GM11168 (cell line): ENCODE results near the gene TBC1D8.

Experiments
- in situ Hi-C: fragments of 300-500 bp; cut with MboI; formaldehyde crosslinking; loops from one replicate; pipeline ENCODE4 v1.12.0; 2022; ENCODE audit warnings: low sequenced_read_pairs; ENCODE audit not compliant: unreplicated experiment

The TBC1D8 gene

DNA sequence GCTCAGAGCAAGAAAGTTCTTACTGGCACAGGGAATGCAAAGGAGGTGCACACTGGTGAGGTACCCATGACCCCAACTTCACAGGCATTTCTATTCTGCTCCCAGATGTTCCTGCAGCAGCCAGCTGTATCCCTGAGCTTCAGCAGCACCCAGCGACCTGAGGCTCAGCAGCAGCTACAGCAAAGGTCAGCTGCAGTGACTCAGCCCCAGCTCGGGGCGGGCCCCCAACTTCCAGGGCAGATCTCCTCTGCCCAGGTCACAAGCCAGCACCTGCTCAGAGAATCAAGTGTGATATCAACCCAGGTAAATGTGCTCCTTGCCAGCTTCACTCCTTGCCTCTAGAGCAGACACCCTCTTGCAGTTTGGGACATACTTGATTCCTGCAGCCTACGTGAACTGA lies 163.2 kb downstream of the TBC1D8 start:
- in situ Hi-C loops, result no loop called here

DNA sequence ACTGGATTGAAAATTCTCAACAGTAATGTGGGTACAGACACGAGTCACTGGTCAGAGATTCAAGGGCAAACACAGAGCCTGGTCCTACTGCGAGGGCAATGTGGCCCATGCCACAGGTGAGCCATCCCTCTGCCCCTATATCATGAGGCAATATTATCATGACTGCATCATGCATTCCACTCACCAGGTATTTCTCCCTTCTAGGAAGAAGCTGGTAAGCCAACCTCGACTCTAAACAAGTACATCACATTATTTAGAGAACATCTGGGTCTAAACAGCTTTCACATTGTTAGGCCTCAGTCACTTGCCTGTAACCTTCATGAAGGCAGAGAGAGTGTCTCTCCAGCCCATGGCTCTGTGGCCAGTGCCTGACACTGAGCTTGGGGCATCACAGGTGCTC lies 163.6 kb downstream of the TBC1D8 start:
- in situ Hi-C loops, result no loop called here

DNA sequence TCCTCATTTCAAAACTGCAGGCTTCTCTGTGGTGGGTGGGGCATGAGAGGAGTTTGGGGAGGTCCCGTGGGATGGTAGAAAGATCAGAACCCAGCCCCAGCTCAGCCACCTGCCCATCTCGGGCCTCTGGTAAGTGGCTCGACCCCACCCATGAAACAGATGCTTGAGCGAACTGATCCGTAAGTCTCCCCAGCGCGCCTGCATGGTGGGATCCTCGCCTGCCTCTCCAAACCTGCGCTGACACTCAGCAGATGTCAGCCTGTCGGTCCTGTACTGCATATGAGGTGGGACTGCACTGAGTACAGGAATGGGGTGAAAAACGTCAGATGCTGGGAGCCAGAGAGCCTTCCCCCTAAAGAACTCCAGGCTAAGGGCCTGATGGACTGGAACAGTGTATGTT lies 165.0 kb downstream of the TBC1D8 start:
- in situ Hi-C loops, result no loop called here

GRCh38 chr2:100984892-100985307 lies 166.3 kb downstream of the TBC1D8 start:
- in situ Hi-C loops, result no loop called here

DNA sequence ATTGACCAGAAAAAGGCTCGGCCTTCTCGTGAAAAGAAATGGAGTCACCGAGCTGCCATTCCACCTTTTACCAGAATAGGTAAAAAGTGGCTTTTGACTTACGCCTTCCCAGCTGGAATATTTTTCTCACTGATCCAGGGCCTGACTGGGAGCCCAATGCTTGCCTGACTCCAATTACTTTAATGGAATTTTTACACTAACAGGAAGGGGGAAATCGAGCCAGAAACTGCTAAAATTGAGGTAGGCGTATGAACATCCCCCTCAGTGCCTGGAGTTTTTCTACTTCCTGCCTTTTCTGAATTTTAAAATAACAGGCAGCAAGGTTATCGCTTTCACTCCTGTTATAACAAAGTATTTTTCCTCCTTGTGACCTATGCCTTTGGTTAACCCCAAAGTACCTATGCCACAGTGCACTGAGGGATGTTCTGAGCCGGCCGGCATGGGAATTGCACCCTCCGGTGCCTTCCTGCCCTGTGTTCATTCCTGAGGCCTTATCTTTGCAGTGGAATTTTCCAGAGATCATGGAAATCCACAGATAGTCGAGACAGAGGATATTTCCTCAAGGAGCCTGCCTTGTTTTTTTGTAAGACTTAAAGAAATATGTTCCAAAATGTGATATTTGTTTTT lies 167.4 kb downstream of the TBC1D8 start:
- in situ Hi-C loops, result no loop called here

- in situ Hi-C loops, result no loop called here
Measured at GRCh38 chr2:100983201-100983600, 168.0 kb downstream of the TBC1D8 start.

DNA sequence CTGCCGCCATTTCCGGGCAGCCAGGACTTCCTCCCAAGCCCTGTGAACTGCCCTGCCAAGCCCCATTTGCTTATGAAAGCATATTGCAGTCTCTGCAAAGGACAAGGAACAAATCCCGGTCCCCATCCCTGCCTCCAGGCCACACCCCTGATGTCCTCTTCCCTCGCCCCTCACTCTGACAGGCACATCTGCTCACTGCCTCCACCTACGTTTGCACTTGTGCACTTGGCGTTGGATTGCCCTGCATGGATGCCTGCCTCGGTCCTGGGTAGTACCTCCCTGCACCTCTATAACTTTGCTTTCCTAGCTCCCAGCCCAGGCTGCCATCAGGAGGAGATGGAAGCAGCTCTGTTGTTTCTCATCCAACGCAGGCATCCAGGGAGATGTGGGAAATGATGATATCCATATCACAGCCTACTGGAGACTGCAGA lies 168.7 kb downstream of the TBC1D8 start:
- in situ Hi-C loops, result no loop called here

GRCh38 chr2:100981011-100981410 lies 170.2 kb downstream of the TBC1D8 start:
- in situ Hi-C loops, result no loop called here

GRCh38 chr2:100980046-100980445 lies 171.1 kb downstream of the TBC1D8 start:
- in situ Hi-C loops, result no loop called here

GRCh38 chr2:100978582-100979191 lies 172.5 kb downstream of the TBC1D8 start:
- in situ Hi-C loops, result no loop called here

GRCh38 chr2:100977511-100977910 lies 173.7 kb downstream of the TBC1D8 start:
- in situ Hi-C loops, result no loop called here

GRCh38 chr2:100976645-100977391 lies 174.4 kb downstream of the TBC1D8 start:
- in situ Hi-C loops, result no loop called here

DNA sequence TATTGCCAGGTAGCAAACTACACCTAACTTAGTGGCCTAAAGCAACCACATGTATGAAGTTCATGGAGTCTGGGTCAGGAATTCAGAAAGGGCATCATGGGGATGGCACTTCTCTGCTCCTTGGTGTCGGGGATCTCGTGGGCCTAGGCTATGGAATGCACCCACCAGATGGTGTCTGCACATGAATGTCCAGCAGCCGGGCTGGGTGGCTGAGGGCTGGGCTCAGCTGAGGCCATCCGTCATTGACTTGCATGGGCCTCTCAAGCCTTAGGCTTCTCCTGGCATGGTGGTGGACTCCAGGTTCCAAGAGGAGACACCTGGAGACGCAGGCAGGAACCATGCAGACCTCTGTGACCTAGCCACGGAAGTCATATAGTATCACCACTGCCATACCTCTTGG lies 175.1 kb downstream of the TBC1D8 start:
- in situ Hi-C loops, result no loop called here

DNA sequence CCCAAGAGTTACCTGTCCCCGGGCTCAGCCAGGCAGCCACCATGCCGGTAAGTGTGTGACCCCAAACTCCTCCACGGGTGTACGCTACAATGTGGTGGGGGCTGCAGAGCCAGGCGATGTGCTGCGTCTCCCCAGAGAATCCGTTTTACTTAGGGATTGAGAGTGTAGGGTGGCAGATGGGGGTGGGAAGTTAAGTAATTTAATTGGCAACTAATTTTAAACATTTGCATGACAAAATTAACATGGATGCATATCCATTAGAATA lies 175.7 kb downstream of the TBC1D8 start:
- in situ Hi-C loops, result no loop called here

DNA sequence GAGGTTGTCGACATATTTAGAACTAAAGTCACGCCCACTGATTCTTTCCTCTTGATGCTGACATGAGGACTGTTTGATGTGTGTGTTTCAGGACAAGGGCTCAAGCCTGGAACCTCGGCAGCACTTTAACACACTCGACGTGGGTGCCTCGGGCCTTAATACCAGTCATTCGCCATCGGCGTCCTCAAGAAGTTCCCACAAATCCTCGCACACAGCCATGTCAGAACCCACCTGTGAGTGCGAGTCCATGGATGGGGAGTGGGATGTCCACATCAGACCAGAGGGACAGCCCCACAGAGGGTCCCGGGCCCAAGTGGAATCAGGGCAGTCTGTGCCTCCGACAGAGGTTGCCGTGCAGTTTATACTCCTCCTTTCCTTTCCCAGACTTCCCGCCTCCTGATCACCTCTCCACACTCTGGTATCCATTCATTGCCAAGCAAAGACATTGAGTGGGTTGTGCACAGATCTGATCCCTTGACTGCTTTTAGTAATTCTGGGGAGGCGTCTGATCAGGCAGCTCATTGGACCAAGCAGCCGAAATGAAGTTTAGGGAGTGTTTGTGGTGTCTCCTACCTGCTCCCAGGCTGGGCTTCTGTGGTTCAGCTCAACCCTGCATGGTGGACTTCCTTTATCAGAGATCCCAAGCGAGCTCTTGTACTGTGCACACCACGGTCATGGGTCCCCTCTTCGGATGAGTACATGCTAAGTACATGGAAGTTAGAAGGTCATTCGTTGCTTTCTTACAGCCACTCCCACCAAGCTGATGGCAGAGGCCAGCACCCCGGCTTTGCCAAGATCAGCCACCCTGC lies 176.3 kb downstream of the TBC1D8 start:
- in situ Hi-C loops, result no loop called here

GRCh38 chr2:100972452-100972851 lies 178.7 kb downstream of the TBC1D8 start:
- in situ Hi-C loops, result no loop called here

DNA sequence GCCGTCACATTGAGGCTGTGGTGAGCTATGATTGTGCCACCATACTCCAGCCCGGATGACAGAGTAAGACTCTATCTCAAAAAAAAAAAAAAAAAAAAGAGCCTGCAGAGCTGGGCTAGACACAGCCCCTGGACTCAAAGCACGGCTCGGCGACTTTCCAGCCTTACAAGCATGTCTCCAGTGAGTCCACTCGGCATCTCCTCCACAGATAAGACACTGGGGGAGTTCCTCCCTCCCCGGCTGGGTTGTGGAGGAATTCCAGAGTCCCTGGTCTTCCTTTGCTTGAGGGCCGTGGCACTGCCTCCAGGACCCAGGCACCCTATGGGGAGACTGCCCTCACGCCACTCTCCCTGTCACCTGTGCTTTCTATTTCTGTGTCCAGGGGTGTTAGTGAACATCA lies 180.0 kb downstream of the TBC1D8 start:
- in situ Hi-C loops, result no loop called here

DNA sequence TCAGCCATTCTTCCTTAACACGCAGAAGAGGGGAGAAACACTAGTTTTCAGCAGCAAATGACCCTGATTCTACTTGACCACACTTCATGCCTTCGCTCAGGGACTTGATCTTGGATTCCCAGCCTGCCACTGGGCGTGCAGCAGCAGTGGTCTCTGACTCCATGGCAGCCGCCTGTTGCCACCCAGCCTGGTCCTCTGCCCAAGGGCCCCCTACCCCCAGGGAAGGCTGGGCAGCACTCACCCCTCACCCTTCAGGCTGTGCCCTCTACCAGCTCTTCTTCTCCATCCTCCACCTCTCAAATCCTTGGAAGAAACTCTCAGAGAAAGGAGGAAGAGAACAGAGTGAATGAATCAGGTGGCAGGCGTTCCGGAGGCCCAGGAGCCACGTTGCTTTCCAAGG lies 181.2 kb downstream of the TBC1D8 start:
- in situ Hi-C loops, result no loop called here

DNA sequence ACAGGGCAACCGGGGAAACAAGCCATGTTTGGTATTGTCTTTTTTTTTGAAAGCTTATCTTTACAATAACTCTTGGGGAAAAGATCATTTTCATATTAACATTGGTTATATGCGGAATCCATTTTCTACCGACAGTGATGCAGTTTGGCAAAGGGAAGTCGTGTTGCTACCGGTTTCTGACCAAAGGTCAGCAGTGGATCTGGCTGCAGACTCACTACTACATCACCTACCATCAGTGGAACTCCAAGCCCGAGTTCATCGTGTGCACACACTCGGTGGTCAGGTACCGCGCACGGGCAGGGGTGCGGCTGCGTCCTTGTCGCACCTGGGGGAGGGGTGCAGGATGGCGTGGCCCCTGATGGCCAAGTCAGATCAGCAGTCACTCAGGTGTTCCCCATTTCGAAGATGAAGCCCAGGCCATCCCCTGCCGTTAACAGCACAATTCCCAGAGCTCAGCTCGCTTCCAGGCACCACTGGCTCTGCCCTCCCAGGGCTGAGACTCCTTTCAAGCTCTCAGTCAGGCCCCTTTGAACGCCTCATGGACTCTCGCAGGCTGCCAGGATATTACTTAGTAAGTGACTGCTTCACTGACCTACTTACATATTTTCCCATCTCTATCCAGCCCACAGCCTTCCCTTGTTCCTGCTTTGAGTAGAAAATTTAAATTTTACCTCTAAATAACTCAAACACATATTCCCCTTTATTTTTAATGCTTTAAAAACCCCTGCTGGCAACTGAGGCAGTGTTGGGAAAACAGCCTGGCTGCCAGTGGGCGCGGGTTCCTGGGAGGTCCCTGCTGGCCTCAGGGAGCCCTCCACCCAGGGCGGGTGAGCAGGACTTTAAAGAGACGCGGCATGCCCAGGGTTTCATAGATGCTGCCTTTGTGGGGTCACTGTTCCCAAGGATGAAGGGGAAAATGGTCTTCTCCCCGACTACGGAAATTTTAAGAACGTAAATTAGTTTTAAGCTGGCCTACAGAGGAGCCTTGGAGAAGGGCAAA lies 182.7 kb downstream of the TBC1D8 start:
- in situ Hi-C loops, result no loop called here

- in situ Hi-C loops, result no loop called here
Measured at GRCh38 chr2:100967716-100968115, 183.5 kb downstream of the TBC1D8 start.
